ENCODE results near the gene MAN1A2.

The MAN1A2 gene

DNA sequence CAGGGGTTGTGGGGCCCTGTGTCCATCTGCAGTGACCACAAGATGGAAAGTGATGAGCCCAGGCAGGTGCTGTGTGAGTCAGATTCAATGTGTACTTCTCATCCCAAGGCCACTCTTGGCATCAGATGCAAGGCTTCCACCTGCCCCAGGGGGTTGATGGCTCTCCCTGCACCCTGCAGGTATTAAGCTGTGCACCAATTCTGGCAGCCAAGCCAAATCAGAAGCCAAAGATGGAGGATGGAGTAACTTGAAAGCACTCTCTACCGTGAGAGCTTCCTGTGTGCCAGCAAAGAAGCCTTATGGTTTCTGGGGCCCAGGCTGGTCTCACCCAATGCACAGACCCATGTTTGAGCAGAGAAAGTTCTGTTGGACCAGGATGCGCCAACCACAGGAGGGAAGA, 194.3 kb downstream of the MAN1A2 start:
- no peak for DNase-seq

DNA sequence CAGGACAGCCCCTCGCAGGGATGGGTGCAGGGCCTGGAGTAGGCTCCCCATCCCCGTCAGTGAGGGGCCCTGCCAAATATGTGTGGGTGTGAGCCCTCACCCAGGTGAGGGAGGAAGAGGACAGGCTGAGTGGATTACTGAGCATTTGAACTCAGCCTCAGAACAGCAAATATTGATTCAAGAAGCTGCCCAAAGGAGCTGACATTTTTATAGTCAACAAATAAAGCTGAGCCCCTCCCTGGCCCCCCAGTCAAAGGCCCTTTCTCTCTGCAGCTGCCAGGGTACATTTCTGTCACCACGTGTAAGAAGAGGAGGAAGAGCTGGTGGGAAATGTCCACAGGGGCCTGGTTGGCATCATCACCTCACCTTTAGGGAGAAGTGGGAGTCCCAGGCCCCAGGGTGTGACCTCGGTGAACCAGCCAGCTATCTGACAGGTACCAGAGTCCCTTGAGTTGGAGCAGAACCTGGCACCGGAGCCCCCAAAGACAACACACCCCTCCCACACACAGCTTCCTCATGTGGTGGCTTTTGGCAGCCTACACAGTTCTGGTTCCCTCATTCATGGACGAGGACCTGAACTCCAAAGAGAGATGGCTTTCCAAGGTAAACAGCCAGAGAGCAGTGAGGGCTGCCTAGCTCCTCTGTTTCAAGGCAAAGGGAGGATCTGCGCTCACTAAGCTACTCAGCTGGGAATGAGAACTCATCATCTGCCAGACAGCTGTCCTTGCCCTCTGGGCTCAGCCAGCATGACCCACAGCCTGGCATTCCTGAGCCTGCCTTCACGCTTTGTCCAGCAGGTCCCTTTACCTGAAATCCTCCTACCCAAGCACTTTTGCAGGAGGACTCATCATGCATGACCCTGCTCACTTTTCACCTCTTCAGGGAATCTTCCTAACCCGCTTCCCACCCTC, 195.6 kb downstream of the MAN1A2 start:
- peak; percentile 7 for DNase-seq

DNA sequence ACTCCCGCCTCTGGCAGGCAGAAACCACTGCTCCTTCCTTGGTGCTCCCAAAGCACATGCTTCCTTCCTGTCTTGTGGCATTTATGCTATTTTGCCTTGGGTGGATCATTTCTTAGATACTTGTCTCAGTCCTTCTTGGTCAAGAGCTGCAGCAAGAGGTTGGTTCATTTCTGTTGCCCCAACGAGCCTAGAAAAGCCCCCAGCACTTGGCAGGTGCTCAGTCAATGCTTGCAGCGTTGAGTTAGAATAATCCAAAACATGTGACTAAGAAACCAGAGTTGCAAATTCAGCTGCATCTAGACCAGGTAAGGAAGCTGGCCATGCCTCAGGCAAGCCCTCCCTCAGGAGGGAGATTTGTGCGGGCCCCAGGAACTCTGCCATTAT, 196.2 kb downstream of the MAN1A2 start:
- DNase-seq = no peak

DNA sequence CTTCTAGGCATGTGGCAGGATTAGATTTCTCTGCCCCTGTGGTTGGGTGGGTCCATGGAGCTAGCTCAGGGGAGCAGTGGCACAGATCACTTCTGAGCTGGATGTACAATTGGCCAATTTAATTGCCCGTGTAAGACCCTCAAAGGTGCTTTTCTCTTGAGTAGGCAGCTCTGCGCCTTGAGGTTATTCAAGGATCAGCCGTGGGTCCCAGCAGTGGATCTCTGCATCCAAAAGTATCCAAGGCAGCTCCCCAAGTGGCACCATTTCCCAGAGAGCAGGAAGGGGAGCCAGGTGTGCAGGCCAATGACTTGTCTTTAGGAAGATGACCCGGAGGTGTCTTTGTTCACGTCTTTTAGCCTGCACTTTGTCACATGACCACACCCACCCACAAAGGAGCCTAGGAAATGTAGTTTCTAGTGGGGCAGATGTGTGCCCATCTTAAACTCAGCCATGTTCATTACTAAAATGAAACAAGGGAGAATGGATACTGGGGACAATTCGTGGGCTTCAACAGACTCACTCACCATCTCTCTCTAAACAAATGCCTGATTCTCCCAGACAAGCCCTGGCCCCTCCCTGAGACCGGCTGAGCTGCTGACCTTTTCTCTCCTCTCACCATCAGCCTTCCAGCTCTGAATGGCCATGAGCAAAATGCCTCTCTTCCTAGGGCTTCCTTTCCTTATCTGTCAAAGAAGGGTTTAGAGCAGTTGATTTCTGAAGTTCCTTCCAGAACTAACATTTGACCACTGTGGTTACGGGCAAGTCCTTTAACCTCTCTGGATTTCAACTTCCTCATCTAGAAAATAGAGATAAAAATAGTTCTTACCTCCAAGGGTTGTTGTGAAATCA, 197.2 kb downstream of the MAN1A2 start:
- no peak for DNase-seq

DNA sequence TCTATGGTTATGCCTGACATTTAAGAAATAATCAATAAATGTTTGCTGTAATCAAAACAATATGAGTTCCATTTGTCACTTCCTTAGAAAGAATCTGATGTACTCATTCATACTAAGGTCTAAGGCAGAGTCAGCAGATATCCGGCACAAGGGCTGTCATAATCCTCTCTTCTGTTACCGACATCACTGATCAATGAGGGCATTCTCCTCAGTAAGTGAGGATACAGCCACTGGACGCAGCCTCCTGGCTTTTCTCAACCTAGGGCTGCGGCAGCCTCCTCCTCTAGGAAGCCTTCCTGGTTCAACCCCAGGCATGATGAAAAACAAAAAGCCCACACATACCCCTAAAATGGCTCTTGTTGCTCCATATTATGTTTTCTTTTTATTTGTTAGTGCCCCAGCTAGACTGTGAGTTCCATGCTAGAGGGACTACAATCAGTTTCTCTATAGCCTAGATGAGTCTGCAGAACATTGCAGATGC, 197.9 kb downstream of the MAN1A2 start:
- no peak for DNase-seq

DNA sequence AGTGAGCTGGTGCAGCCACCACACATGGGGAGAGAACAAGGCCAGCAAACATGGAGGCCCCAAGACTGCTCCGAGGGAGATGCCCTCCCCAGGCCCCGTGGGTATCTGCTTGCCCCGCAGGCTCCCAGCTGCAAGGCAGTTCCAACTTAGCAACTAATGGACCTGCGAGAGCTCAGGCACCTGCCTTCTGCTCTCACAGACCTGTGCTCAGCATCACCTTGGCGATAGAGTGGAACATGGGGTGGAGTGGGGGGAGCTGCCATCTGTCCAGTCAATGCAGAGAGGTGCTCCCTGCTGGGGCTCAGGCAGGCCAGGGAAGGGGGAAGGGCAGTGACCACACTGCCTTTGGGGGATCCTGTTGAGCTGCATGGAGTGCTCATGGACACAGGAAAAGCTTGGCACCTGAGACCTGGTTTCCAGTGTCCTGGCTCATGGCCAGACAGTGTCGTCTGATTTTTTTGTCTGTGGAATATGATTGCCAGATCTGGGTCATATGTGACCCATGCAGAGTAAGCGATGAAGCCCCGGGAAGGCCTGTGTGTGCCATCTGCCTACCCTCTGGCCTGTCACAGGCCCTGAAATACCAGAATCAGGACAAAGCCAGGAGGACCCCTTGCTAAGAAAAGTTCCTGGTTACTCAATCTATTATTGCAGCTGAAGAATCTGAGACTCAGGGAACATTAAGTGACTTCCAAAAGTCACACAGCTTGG, 198.7 kb downstream of the MAN1A2 start:
- peak; percentile 10 for DNase-seq

DNA sequence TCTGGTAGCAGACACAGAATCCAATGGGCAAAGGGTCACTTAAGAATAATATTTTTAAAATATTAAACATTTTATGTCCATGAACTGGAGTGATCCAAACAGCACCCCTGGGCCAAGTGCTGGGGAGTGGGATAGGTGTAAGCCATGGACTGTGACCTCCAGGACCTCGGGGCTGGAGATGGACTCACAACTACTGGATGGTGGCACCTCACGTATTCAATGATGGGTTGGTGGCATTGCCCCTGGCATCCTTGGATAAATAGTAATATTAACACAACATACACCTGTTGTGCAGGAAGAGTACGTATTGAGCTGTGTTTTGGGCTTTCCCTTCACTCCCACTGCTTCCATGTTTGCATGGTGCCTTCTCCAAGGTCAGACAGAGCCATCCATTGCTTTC, 199.3 kb downstream of the MAN1A2 start:
- no peak for DNase-seq

DNA sequence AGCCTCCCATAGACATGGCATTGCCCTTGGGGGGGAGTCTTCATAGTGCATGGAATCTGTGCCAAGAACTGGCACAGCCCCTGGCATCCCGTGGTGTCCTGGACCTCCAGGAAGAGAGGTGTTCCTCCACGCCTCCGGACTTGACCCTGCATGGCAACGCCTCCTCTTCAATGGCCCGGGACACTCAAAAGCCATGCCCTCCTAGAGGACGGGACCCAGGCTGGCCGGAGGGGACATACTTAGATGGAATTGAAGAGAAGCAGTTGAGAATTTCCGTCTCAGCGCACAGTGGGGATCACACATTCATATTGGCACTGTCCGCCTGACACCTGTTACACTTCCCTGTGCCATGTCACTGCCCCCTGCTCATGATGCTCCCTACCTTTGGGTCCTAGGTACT, 200.2 kb downstream of the MAN1A2 start:
- no peak for DNase-seq

DNA sequence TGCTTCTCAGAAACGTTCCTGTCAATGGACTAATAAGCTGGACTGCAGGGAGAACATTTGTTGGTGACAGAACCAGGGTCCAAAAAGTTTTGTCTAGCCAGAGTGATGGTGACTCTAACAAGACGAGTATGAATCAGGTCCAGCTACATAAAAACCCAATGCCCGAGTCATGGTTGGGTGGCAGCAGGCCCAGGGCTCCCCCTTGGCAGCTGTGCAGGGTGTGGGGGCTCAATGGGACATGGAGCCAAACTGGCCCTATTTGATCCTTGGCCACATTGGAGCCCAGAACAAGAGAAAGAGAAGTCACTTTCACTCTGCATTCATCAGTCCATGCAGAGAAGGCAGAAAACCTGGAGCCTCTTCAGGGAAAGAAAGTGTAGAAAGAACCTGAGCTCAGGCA, 200.7 kb downstream of the MAN1A2 start:
- DNase-seq = no peak

DNA sequence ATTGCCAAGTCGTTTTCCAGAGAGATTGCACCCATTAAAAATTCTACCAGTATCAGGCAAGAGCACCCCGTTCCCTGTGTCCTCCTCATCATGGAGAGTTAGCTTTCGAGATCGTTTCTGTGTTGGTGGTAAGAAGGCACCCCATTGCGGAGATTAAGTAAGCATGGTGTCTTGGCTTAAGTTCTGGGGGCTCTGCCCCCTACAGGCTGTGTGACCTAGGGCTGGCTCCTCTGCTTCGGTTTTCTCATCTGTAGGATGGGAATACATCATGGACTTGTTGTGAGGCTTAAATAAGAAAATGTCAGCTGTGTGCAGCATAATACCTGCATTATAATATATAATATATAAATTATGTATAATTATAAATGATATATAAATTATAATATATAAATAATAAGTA, 201.8 kb downstream of the MAN1A2 start:
- no peak for DNase-seq

DNA sequence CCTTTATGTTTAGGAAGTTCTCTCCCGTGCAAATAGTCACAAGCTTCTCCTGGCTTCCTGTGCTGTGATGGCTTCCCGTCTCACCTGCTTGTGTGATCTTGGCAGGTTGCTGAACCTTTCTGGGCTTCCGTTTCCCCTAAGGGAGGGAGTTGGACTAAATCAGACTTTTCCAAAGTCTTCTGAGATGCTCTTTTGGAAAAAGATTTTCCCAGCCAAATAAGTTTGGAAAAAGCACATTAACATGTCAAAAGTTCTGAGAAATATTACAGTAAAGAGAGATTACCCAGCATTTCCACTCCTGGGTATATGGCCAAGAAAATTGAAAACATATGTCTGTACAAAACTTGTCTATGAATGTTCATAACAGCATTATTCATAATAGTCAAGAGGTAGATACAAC, 202.6 kb downstream of the MAN1A2 start:
- no peak for DNase-seq

DNA sequence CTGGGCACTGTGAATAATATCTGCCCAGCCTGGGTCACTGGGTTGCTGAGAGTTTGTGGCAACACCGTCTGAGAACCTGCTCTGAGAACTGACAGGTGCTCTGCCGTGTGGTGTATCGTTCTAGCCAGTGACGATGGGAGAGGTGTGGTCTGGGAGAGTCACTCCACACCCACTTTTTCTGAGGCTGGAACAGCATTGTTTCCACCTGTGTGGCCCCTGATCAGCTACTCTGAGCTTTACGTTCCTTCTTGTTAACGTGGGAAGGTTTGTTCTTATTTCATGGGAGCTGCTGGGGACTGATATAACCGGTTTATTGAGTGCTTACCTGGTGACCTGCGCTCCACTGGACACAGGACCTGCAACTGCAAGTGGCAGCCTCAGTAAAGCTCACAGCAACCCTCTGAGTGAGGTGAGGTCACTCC, 203.8 kb downstream of the MAN1A2 start:
- peak; percentile 85 for DNase-seq

DNA sequence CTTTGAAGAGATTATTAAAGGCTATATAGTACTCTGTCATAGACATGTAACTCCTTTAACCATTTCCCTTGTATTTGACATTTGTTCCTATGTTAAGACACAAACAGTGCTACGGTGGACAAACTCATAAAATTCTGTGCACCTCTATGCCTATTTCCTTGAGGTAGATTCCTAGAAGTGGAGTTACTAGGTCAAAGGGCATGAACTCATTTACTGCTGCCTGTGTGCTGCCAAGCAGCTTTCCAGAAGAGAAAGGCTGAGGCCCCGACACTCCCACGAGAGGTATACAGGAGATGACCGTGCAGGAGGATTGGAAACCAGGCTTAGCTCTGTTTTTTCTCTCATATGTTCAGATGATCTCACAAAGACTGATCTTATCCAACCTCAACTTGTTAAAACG, 204.2 kb downstream of the MAN1A2 start:
- DNase-seq = no peak

DNA sequence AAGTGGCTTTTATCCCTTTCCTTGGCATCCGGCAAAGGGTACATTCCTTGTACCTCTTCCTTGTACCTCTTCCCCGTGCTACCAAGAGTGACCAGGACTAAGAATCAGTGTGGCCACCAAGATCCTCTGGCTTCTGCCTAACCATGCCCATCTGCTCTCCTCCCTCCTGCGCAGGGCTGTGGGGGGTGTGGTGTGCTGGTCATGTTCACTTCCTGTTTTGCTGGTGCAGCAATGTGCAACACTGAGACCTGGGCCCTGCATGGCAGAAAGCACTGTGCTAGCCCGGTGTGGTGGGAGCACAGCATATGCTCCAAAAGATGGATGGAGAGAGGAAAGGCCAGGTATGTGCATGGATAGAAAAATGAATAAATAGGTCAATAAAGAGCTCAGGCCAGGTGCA, 205.3 kb downstream of the MAN1A2 start:
- DNase-seq = peak; percentile 84

DNA sequence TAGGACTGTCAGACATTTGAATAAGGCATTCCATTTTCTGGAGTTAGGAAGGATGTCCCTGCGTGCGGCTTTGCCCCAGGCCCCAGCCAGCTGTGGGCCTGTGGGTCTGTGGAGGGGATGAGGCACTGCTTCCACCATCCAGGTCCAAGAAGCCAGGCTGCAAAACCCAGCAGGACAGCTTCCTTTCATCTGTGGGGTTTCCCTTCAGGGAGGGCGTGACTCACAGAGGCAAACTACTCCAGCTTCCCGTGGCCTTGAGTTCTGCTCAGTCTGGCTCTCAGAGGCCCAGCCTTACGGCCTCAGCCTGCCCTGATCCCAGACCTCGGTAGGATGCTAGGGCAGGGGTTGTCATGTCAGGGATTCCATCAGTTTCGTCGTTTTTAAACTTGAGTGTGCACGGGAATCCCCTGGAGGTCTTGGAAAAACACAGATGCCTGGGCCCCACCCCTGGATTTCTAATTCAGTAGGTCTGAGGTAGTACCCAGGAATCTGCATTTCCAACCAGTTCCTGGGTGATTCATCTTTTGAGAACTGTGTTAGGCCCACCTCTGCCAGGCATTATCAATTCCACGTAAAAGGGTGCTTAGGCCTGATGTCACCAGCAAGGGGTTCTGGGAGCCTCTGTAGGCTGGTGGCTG, 206.3 kb downstream of the MAN1A2 start:
- DNase-seq = no peak

DNA sequence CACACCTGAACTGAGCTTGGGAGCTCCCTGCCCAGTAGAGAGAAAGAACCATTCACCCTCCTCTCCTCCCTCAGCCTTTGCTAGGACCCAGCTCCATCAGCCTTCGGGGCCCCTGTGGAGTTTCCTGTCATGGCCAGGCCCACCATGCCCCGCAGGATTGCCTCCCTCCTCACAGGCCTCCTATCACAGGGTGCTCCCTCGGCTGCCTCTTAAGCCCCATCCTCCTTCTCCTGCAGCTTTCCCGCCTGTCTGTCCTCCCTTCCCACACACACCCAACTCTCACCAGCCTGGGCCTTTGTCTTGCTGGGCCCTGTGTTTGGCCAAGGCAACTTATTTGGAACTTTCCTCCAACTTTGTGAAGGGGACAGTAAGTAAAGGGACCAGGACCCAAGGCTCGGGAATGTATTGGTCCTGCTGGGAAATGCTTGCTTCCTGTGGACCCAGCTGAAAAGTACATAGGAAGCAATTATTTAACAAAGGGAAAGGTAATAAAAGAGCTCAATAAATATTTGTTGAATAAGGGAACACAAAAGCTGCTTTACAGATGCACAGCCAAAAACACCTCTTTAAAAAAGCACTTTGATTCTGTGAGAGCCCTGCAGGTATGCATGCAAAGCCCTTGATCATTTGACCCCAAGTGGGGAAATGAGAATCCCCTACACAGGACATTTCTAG, 207.0 kb downstream of the MAN1A2 start:
- peak; percentile 28 for DNase-seq

DNA sequence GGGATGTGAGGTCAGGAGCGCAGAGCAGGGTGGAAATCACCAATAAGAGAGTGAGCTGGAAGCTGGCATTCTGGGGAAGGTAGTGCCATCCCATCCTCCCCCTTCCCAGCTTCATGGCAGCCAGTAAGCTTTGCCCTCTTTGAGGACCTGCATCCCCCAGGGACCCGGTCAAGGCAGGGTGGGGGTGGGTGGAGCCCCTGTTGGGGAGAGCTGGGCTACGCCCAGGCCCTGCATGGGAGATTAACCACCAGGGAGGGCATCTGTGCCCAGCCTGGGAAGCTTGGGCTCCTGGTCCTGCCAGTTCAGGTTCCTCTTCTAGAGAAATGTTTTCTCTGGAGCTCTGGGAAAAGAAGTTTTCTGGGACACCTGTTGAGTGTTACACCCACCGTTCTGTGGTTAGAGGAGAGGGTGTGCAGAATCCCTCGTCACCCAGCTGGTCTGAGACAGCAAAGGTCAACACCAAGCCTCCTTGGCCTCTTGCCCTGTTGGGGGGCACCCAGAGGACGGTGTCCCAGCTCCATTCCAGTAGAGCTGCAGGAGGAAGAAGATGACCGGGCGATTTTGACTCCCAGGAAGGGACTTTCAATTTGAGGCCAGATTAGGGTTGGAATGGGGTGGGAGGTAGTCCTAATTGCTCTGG, 208.5 kb downstream of the MAN1A2 start:
- DNase-seq = no peak

DNA sequence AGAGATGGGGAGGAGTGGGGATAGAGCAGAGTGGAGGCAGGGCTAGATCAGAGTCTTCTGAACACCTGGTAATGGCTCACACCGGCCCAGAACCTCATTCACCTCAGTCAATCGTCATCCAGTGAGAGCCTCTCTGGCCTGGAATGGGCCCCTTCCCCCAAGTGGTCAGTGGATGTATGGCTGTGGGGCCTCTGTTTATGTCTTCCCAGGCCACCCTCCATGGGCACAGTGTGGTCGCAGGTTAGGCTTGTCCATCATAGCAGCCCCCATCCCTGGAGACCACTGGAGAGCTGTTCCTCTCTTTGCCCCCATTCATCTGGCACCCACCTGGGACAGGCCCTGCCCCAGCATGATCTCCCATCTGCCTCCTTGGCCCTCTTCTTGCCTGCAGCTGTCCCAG, 209.0 kb downstream of the MAN1A2 start:
- no peak for DNase-seq

DNA sequence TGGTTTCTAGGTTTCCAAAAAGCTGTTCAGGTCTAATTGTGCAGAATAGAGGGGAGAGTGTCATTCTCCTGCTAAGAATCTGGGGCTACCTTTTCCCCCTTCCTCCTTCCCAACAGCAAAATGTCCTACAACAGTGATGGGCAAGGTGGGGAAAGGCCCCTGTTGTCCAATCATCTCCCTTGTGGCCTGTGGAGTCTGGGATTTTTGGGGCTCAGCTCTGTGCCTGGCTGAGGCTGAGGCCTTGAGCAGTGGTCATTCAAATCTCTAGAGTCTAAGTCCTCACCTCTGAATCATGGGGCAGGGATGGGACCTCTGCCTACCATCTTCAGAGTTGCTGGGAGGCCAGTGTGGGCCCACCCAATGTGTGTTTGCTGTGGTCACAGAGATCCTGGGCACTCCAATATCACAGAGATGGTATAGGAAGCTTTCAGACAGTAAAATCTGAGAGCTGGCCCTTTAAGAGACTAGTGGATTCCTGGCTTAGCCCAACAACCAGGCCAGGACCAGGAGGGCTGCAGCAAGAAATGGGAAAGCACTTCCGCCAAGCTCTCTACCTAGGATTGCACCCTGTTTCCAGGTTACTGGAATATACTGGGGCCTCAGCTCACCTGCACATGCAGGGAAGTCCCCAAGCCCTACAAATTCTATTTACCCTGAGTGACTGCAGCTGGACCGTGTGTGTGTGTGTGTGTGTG, 210.1 kb downstream of the MAN1A2 start:
- DNase-seq = no peak

DNA sequence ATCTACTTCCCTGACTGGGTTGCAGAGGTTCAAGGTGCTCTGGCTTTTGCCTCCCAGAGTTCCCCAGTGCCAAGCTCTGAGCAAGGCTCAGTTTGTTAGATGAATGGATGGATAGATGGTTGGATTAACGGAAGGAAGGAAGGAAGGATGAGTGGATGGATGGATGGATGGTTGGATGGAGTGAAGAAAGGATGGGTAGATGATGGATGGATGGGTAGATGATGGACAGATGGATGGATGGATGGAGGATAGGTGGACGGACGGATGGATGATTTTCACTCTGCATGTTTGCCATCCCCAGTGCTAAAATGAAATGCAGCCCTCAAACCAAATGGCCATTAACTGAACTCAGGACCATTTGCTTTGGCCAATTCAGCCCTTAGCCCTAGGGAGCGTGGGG, 211.2 kb downstream of the MAN1A2 start:
- DNase-seq = no peak
